ENCODE measurements around the gene HPX.

DNA sequence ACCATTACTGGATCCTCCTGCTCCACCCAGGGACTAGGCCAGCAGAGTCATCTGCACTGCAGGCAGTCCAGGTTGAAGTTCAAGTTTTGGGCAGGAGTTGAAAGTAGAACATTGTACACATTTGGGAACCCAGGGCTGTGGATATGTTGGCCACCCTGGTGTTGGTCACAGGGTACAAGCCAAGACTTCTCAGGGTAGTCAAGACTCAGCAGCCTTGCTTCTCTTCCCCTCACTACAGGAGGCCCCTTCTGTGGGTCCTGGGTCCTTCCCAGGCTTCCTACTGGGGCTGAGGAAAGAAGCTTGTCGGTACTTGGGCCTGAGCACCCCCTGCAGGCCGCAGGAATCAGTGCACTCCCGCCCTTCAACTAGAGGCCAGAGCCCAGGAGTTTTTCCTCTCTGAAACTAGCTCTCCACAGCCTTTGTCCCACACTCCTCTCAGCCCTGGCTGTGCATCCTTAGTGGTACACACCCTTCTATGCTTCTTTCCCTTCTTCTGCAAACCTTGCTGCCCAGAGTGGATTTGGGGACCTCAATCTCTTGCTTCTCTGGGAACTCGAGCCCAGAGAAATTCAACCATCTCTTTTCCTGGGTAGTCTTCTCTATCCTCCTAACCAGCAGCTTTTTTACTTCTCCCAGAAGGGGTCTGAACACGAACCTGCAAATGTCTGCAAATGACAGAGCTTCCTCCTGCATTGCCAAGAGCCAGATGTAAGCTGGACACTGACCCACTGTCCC lies 2.6 kb upstream of the HPX start:
- TF ChIP-seq, protein P1, sequence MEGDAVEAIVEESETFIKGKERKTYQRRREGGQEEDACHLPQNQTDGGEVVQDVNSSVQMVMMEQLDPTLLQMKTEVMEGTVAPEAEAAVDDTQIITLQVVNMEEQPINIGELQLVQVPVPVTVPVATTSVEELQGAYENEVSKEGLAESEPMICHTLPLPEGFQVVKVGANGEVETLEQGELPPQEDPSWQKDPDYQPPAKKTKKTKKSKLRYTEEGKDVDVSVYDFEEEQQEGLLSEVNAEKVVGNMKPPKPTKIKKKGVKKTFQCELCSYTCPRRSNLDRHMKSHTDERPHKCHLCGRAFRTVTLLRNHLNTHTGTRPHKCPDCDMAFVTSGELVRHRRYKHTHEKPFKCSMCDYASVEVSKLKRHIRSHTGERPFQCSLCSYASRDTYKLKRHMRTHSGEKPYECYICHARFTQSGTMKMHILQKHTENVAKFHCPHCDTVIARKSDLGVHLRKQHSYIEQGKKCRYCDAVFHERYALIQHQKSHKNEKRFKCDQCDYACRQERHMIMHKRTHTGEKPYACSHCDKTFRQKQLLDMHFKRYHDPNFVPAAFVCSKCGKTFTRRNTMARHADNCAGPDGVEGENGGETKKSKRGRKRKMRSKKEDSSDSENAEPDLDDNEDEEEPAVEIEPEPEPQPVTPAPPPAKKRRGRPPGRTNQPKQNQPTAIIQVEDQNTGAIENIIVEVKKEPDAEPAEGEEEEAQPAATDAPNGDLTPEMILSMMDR (IDR thresholded peaks at IDR 0.05 in 4 of 5, conservative IDR thresholded peaks at IDR 0.05 in 1 of 5), result peak; percentile 62 to 81 (median 71)
- TF ChIP-seq POLR2A (IDR thresholded peaks at IDR 0.05), result no peak
